CD4-positive, alpha-beta T cell treated with Interleukin-6 for 4 hours (primary cell): ENCODE measurements around the gene STAT1.
A peak's percentile ranks its signal among the peaks of the same experiment; 100 is the strongest.
"Not testable (repeated sequence)": the region's sequence is repeated elsewhere in the genome, so short reads cannot be mapped to it uniquely, and the experiment has no call there.

Experiments used
- DNase-seq: peaks from one replicate; pipeline ENCODE4 v3.0.0-alpha.2; 2020; ENCODE audit warnings: mixed read lengths

STAT1 gene

DNA sequence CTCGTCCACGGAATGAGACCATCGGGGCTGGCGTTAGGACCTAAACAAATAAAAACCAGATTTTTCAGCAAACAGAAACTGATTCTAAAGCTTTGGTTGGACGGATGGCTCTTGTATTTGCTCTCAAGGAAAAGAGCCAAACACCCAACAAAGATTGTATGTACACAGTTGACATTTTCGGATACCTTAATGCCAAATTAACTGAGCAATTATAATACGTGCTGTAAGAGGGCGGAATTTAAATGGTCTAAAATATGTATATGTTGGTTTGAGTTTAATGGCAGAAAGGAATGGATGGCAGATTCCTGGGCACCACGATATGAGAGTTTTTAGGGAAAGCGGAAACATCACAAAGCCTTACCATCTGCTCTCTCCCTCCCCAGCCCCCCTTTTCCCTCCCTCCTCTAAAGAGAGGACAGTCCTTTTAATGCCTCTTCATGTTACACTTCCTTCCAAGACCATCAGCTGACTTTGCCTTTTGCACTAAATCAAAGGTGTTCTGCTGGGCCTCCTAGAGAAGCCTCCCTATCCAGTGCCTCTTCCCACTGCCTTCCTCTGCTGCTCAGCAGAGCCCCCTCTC is 33.3 kb downstream of the STAT1 start:
- DNase-seq = no peak

DNA sequence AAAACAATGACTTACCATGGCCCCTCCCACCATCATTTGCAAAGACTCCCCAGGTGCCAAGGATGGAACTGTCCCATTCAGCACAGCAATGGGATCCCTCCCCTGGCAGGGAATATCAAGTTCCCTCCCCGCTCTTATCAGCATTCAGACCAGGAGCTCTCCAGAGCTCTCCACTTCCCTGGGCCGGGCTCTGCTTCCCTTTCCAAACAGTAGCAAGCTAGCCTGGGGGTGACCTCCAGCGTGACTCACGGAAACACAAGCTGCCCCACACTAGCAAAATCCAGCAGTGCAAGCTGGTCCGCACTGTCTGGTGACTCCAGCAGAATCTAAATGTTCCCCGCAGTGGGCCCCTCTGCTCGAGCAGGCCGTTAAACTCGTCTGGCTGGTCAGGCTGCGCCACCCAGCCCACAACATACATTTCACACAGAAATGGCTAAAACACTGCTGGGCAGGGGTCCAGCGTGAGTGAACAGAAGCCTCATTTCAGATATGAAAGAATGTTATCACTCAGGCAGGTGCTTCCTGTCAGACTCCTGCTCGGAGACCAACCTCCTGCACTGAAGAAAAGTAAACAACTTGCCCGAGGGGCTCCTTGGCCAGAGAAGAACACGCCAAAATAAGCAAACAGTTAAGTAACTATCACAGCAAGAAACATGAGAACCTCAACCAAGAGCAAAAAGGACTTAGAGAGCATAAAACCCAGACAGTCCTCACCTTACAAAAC is 33.9 kb downstream of the STAT1 start:
- no peak for DNase-seq

DNA sequence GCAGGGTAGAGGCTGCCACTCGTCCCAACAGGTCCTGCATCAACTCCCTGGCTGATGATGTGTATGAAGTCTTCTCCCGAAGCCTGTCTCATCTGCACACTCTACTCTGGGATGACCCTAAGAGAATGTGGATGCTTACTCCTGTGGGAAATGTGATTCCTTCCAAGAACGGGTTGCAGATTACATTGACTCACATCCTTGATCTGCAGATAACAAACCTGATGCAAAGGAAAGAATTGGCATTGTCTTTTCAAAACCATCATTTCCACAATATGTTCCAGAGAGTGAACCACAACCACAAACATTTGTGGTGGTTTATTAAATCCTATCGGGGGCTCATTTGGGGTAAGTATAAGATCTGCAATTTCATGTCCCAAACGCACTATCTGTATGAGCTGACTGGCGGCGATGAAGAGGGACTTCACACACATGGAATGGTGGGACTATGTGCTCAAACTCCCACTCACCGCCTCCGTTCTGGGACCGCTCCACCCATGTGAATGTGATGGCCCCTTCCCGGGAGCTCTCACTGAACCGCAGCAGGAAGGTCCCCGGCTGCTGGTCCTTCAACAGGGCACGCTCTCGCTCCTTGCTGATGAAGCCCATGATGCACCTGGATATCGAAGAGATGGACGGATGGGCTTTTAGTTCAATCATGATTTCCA is 35.5 kb downstream of the STAT1 start:
- no peak for DNase-seq

DNA sequence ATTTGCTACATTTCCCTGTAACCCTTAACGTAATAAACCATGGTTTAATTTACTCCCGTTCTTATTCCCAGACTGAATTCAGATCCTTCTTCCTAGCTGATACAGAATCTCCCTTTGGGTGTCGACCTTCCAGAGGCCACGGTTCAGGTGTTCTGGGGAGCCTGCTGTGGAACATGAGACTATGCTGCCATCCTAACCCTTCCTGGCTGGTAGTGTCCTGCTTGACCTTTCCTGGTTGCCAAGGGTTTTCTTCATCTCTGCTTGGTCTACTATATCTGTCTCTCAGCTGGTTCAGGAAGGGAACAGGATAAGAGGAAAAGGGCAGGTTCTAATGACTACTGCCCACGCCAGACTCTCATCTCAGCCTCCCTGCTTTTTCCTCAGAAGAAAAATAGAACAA is 36.5 kb downstream of the STAT1 start:
- no peak for DNase-seq

DNA sequence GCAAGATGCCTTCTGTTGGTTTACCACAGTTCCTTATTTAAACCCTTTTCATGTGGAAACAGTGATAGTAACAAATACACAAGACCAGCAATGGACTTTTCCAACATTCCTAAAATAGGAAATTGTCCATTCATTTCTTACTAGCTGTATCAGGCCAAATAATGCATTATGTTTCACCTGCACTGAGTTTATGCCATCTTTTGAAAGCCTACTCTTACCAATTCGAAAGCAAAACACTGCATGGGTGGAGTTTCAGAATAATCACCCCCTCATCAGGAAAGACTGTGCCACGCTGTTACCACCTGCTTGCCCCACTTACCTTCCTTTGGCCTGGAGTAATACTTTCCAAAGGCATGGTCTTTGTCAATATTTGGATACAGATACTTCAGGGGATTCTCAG is 37.5 kb downstream of the STAT1 start:
- DNase-seq = no peak

DNA sequence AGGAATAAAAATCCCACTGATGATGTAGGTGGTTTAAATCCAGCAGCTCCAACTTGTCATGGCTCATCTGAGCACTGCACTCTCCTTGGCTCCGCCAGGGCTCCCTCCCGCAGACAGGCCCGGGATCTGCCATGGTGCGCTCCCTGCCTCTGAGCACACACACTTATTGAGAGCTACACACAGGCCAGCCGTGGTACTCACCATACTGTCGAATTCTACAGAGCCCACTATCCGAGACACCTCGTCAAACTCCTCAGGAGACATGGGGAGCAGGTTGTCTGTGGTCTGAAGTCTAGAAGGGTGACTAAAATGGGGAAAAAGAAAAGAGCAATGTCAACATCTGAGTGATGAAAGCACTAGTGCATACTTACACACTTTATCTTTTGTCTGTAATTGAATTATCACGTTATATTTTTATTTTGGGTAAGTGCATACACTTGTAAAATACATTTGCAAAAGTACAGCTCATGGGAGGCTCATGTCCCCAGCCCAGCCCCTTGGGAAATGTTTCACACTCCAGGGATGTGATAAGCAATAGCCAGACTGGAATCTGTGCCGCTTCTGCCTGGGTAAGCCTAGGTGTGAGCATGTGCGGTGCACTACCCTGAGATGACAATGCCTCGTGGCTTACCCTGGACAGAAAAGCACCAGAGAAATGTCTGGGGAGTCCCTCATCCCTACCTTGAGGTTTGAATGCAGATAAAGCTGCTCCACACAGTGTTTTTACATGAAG is 39.2 kb downstream of the STAT1 start:
- no peak for DNase-seq

DNA sequence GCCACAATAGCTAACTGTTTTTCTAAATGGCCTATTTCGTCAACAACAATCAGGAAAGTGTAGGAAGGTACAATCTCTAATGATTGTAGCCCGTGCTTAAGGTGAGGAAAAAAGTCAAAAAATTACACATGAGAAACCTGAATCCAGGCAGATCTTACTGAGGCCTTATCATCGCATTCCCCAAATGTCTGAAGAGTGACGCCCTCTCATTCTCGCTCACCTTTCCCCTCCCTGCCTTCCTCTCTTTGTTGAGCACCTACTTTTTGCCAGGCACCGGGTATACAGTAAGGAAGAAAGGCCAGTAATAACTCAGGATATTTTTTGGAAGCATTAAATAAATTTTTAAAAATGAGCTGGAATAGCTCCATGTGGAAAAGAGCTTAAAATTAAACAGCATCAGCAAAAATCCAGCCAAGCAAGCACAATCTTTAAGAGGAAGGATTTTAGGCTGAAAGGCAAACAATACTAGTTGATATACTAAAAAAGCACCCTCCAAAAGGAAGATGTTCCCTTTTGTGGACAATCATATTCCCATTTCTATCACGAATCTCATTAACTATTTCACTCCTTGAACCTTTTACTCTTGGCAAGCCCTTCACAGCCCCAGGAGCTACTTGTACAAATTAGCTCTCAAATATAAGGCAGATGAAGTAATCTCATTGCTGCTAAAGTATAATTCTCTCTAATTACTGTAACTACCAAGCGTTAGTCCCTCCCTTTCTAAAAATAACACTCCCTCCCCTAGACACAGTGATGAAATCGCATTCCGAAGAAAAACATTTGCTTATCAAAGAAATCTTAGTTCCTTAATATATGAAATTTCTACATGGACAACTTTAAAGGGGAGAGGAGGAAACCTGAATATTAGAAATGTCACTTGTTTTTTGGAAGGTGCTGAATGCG is 40.0 kb downstream of the STAT1 start:
- DNase-seq = no peak

DNA sequence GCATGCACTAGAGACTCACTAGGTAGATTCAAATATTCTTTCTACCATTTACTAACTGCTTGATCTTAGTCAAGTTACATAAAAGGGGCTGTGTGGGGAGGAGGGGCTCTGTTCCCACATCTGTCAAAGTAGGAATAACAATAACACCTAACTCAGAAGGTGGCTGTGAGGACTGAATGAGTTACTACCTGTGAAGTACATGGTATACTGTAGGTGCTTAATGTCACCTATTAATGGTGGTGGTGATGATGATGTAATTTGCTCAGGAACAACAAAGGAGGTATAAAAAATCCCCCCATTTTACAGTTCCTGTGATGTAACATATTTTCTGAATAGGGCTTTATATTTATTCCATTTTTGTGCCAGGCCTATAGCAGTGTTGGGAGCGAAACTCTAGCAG is 40.7 kb downstream of the STAT1 start:
- no peak for DNase-seq

DNA sequence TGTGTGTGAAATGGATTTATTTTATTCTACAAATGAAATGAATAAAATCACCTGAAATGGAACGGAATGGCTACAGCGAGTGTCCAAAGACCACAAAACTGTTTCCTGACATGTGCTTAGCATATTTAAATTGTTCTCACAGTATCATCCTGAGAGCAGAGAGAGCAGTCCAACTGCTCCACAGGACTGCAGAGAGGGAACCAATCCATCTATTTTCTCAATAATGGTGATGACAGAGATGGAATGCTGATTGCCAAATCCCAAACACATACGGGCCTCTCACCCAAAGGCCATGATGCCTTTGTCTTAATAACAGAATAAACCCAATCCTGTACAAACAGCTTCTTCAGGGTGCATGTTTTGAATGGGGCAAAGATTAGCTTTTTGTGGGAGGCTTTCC is 41.1 kb downstream of the STAT1 start:
- DNase-seq = no peak

DNA sequence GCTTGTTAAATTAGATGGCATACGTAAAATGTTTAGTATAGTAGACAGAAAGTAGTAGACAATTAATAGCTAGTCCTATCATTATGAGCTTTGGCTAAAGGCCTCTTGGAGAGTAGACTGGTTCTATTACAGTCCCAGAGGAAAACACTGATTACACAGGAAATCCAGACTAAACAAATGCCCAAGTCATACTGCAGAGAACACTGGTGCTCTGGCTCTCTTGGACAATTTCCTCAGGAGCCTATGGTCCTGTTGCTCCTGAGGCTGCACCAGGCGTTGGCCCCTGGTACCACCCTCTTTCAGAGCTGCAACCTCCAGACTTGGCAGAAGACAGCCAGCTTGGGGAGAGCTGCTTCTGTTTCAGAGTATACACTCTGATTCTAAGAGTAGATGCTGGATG is 41.8 kb downstream of the STAT1 start:
- DNase-seq = no peak

DNA sequence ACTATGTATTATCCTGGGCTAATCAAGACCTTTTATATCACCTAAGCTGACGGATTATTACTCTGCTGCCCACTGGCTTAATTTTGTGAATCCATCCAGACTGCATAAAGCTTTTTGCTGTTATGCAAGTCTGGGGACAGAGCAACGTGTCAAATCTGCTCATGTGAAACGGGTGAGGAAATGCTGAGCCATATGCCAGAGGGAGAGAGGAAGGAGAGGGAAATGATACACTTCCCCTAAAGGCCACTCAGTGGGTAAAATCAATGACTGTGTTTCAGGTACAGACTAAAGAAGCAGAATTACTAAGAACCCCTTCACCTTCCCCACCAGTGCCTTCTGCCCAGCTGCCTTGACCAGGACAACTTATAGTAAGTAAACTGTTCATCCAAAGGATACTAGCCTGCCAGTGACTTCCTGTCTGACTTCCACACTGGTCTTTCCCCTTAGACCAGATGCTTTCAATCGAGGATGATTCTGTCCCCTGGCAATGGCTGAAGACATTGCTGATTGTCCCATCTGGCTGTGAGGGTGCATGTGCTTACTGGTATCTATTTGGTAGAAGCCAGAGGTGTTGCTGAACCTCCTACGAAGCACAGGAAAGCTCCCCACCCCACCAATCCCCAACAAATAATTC is 43.0 kb downstream of the STAT1 start:
- no peak for DNase-seq

DNA sequence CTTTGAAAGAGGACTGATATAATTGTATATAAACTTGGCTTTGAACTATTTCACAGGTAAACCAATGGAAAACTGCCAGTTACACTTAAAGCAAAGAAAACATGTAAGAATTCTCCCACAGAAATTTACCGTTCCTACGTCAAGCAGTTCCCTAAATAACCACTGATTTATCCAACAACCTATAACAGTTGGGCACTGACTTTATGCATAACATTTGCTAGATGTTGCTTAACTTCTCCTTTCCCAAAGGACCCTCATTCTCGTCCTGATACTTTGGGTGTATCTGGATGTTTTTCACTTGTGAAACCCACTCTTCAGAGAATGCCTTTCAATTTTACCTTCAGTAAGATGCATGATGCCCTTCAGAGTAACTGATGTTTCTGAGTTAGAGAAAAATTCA is 43.8 kb downstream of the STAT1 start:
- DNase-seq = no peak

DNA sequence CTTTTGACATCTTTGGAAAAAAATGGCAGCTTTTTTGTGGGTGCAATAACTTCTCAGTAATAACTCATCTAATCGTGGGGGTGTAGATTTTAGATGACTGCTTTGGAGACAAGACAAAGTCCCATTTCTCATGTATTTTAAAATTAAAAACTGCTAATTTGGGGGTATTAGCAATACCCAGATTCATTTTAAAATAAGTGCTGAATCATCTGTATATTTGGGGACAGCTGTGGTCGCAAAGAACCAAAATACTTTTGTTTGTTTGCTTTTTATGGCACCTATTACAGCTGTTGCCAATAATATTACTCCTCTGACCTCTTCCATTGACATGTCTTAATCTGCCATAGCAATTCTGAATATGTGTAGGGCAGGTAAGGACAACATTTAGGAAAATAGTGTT is 45.4 kb downstream of the STAT1 start:
- DNase-seq = no peak

DNA sequence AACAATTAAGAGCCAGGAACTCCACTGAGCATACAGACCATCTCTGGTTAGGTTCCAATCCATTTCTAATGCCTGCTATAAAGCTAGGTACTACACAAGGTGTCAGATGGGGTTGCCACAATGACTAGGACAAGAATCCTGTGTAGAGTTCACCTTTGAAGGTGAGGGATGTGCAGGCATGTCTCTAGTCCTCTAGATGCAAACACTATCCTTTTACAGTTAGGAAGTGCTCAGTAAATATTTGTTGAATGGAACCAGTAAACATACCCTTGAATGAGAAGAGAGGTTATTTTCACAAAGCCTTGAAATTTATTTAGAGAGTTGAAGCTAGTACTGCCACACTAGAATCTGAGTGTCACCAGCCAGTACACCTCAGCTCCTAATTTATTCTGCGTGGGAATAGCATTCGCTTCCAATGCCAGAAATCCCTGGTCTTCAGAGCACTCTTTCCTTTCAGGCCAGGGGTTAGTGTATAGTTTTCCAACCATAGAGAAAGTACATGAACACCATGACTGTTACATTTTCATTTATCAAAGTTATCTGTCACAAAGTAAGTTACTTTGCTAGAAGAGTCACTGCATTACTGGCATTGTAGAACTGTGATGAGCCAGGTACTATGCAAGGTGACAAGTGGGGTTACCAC is 48.3 kb downstream of the STAT1 start:
- DNase-seq = no peak

DNA sequence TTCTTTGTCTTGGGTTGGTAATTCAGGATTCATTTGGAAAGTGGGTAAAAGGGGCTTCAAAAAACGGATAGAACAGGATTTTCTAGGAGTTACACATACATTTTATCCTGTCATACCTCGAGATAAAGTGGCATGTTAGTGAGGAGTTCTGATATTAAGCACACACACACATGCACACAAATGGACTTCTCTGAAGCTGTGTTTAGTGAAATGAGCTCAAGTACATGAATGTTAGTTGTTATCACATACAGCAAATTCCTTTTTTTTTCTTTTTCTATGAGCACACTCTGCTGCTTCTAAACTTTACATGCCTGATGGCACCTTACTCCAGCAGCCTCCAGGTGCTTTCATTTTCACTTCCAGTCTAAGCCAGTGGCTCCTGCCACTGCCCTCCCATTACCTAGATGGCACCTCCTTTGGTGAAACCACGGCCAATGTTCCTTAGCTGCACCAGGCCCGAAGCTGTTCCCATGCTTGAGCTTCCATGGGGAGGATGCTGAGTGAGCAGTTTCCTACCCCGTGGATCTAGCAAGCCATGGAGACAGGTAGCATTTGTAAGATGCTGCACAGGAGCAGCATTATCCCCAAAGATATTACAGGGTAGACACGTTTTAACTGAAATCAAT is 49.7 kb downstream of the STAT1 start:
- DNase-seq = peak; percentile 23

DNA sequence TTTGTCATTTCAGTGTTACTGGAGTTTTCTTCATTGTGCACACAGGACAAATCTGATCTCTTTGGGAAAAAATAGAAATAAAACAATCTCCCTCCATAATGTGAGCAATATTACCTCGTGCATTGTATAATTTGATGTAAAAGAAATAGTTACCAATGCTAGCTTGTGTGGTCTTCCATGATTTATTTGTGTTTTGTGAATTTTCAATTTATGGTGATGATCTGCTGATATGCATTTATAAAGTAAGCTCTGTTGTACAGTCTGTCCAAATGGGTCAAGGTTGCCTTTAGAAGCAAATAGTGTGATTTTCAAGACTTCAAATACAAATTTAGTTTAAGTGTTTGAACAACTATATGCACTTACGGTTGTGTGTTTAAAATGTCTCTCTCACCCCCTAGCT is 50.9 kb downstream of the STAT1 start:
- no peak for DNase-seq

DNA sequence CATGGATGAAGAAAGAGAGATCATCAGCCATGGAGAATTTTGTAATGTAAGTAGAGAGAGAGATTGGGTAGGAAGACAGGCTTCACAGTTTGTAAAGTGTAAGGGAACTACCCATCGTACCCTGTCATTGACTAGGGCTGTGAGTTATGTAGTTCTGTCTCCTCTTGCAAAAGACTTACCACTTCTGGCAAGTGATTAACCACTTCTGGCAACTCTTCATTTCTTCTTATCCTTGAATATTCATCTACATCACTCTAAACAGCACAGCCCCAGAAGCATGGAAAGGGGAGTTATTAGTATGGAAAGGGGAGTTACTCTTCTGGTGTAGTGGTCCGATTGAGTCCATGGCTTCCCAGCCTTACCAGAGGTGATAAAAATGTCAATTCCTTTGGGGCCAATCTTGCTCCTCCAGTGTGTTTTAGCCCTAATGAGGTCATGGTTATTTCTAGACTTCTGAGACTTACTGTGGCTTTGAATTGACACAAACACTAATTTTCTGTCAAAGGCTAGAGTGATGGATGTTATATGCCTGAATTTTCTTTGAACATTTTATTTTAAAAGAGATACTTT is 52.0 kb downstream of the STAT1 start:
- DNase-seq = no peak

DNA sequence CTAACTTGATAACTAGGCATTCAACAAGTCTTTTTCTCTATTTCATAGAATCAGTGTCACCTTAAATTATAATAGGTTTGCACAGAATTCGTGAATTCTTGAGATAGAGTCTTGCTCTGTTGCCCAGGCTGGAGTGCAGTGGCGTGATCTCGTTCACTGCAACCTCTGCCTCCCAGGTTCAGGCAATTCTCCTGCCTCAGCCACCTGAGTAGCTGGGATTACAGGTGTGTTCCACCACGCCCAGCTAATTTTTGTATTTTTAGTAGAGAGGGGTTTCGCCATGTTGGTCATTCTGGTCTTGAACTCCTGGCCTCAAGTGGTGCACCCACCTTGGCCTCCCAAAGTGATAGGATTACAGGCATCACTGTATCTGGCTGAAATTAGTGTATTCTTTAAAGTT is 52.9 kb downstream of the STAT1 start:
- DNase-seq = not testable (repeated sequence)

DNA sequence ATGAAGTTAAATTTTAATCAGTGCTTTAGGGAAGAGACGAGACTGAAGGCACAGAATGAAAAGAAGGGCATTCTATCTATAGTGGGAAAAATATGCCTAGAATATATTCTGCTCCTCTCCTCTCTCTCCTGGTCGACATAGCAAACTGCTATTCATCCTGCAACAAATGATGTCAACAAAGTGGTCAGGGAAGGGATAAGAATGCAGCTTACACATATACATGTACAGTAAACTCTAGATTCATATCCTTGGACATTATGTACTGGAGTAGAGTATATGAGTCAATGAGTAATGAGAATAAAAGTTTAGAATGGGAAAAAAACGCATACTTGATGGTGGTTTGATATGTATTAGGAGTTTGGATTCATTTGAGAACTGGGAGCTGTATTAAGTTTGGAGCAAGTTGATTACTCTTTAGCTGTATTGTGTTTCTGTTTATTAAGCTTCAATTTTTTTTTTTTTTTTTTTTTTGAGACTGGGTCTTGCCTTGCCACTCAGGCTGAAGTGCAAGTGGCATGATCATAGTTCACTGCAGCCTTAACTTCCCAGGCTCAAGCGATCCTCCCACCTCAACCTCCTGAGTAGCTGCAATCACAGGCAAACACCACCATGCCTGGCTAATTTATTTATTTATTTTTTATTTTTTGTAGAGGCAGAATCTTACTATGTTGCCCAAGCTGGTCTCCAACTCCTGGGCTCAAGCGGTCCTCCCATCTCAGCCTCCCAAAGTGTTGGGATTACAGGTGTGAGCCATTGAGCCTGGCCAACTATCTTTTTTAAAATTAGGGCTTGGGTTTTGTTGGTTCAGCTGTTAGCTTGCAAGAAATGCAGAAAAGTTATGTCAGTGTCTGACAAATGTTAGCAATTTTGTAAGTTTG is 53.8 kb downstream of the STAT1 start:
- DNase-seq = no peak

DNA sequence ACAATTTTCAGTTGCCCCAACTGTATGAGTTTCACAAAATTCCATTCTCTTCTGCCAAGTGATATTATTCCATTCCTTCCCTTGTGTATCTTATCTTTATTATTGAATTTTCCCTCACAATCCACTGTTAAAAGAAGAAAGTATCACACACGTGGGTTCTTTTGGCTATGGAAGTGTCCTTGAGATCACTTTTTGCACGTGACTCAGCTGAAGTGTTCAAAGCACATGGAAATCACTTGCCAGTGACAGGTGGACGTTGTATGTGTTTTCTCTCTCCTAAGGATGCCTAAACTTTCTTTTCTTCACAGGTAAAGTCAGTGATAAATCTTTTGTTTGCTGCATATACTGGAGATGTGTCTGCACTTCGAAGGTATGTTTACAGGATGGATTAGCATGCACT is 60.7 kb downstream of the STAT1 start:
- no peak for DNase-seq
